K562 (cell line): ENCODE results near the gene APBA2.

Experiments used
- CTCF ChIP-seq, 3 experiments: IDR thresholded peaks in 2 of 3; conservative IDR thresholded peaks in 1 of 3; 2 replicates each; pipeline ENCODE4 v1.5.1; 2011 to 2012; ENCODE audit warnings: low read length in 3 of 3, mild to moderate bottlenecking in 3 of 3, control low read depth in 2 of 3, improper control_type of control experiment in 1 of 3, inconsistent platforms in 1 of 3, low read depth in 1 of 3, mixed read lengths in 1 of 3, moderate library complexity in 1 of 3; ENCODE audit not compliant: insufficient read depth in 2 of 3
- HDAC6 ChIP-seq: IDR thresholded peaks from 2 replicates; pipeline ENCODE4 v1.6.1; 2012; ENCODE audit warnings: low read depth, mild to moderate bottlenecking, control low read depth, inconsistent platforms, low read length, moderate library complexity
- MEF2A ChIP-seq: IDR thresholded peaks from 2 replicates; pipeline ENCODE4 v1.6.1; 2011; ENCODE audit warnings: low read depth, mild to moderate bottlenecking, low read length, moderate library complexity; ENCODE audit not compliant: control insufficient read depth
- MTF1 ChIP-seq: fragments of 250-450 bp; sonication (Bioruptor Pico); IDR thresholded peaks from 2 replicates; pipeline ENCODE4 v1.9.0; 2021; ENCODE audit warnings: moderate library complexity, mild to moderate bottlenecking, inconsistent platforms, borderline replicate concordance
- POLR2A ChIP-seq: fragments of 450-650 bp; conservative IDR thresholded peaks from 2 replicates; pipeline ENCODE4 v1.6.1; 2016
- RAD21 ChIP-seq, 2 experiments: fragments of 250-450 bp in 1 of 2; fragments of 450-650 bp in 1 of 2; sonication (Bioruptor Pico) in 1 of 2; formaldehyde crosslinking in 1 of 2; IDR thresholded peaks in 1 of 2; conservative IDR thresholded peaks in 1 of 2; 2 replicates each; pipeline versions ENCODE4 v1.4.0 to v1.8.0; 2020 to 2022; ENCODE audit warnings: mild to moderate bottlenecking in 2 of 2, moderate library complexity in 1 of 2
- ZNF253 ChIP-seq: fragments of 250-450 bp; sonication (Bioruptor Pico); conservative IDR thresholded peaks from 2 replicates; pipeline ENCODE4 v1.6.1; 2021; ENCODE audit warnings: mild to moderate bottlenecking
- TF ChIP-seq, protein P1 (sequence below): fragments of 450-650 bp; IDR thresholded peaks from 2 replicates; pipeline ENCODE4 v1.6.1; 2017; ENCODE audit warnings: antibody characterized with exemption, mild to moderate bottlenecking
- TF ChIP-seq, protein P2 (sequence below), 2 experiments: IDR thresholded peaks; 2 replicates each; pipeline ENCODE4 v1.6.1; 2011; ENCODE audit warnings: borderline replicate concordance in 1 of 2, control low read depth in 1 of 2, low read depth in 1 of 2, low read length in 1 of 2, mild to moderate bottlenecking in 1 of 2, mixed read lengths in 1 of 2, moderate library complexity in 1 of 2; ENCODE audit not compliant: insufficient read depth in 1 of 2, insufficient read length in 1 of 2, poor library complexity in 1 of 2, severe bottlenecking in 1 of 2; ENCODE audit errors: extremely low read depth in 1 of 2

GRCh38 chr15:28978661-28979060 lies 92.9 kb downstream of the APBA2 start:
- no peak for TF ChIP-seq RAD21 (CRISPR knock-in tag; conservative IDR thresholded peaks at IDR 0.05 in 1 of 2, IDR thresholded peaks at IDR 0.05 in 1 of 2)
- TF ChIP-seq CTCF (IDR thresholded peaks at IDR 0.05 in 2 of 3, conservative IDR thresholded peaks at IDR 0.05 in 1 of 3; ENCODE audit: insufficient read depth in 2 of 3, low read depth in 1 of 3, low read length in 3 of 3) = no peak
- TF ChIP-seq POLR2A = no peak
- no peak for TF ChIP-seq MEF2A
- no peak for TF ChIP-seq ZNF253 (CRISPR knock-in tag)
- TF ChIP-seq, protein P1, sequence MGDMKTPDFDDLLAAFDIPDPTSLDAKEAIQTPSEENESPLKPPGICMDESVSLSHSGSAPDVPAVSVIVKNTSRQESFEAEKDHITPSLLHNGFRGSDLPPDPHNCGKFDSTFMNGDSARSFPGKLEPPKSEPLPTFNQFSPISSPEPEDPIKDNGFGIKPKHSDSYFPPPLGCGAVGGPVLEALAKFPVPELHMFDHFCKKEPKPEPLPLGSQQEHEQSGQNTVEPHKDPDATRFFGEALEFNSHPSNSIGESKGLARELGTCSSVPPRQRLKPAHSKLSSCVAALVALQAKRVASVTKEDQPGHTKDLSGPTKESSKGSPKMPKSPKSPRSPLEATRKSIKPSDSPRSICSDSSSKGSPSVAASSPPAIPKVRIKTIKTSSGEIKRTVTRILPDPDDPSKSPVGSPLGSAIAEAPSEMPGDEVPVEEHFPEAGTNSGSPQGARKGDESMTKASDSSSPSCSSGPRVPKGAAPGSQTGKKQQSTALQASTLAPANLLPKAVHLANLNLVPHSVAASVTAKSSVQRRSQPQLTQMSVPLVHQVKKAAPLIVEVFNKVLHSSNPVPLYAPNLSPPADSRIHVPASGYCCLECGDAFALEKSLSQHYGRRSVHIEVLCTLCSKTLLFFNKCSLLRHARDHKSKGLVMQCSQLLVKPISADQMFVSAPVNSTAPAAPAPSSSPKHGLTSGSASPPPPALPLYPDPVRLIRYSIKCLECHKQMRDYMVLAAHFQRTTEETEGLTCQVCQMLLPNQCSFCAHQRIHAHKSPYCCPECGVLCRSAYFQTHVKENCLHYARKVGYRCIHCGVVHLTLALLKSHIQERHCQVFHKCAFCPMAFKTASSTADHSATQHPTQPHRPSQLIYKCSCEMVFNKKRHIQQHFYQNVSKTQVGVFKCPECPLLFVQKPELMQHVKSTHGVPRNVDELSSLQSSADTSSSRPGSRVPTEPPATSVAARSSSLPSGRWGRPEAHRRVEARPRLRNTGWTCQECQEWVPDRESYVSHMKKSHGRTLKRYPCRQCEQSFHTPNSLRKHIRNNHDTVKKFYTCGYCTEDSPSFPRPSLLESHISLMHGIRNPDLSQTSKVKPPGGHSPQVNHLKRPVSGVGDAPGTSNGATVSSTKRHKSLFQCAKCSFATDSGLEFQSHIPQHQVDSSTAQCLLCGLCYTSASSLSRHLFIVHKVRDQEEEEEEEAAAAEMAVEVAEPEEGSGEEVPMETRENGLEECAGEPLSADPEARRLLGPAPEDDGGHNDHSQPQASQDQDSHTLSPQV = no peak
- no peak for TF ChIP-seq MTF1 (CRISPR knock-in tag)
- TF ChIP-seq HDAC6 = no peak
- TF ChIP-seq, protein P2, sequence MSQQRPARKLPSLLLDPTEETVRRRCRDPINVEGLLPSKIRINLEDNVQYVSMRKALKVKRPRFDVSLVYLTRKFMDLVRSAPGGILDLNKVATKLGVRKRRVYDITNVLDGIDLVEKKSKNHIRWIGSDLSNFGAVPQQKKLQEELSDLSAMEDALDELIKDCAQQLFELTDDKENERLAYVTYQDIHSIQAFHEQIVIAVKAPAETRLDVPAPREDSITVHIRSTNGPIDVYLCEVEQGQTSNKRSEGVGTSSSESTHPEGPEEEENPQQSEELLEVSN (IDR thresholded peaks at IDR 0.05; ENCODE audit: borderline replicate concordance in 1 of 2, extremely low read depth in 1 of 2, insufficient read depth in 1 of 2, insufficient read length in 1 of 2, low read depth in 1 of 2, low read length in 1 of 2, poor library complexity in 1 of 2, severe bottlenecking in 1 of 2) = no peak
